Head of caudate nucleus (tissue), 42 donors: Measurements from ENCODE around the gene RPL39L.
"Not testable (repeated sequence)": the region's sequence is repeated elsewhere in the genome, so short reads cannot be mapped to it uniquely, and the experiment has no call there.

ENCODE experiments used
- DNase-seq, 42 donors: peaks; one replicate each; pipeline versions ENCODE4 v3.0.0 to v3.0.0-alpha.2; 2020 to 2021; ENCODE audit warnings: mixed read lengths in 7 of 42
- intact Hi-C: fragments of 100-400 bp; cut with DNase I; formaldehyde crosslinking; loops from one replicate; pipeline ENCODE4 v1.15.0; 2022

The RPL39L gene

DNA sequence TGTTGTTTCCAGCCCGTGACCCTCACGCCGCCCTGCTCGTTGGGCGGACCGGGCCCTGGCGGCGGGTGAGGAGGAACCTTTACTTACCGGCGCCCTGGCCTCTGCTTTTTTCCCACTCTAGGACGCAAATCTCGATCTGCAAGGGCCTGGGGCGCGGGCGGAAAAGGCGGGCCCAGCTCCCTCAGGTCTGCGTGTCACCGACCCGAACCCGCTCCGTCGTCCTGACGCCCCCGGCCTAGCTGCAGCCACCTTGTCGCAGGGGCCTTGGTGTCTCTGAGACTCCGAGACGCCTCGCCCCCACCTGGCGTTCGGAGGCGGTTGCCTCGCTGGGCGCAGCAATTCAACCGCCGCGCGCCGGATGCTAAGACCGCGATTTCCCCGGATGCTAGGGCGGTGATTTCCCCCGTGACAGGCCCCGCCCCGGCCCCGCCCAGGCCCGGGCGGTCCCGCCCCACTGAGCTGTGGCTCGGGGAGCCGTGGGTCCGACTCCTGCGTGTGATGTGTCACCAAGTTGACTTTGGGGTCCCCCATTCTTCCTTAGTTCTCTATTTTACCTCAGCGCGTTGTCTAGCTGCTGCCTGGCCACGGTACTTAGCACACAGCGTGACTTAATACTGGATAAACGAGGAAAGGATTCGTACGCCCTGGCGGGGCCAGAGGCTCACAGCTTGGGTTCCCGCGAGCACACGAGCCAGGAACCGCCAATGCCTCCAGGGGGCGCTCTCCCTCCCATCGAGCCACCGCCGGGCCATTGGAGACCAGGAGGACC is at the start of gene RPL39L:
Gene RPL39L, minus strand, starts transcription at position 371 of the 769 bp plus-strand sequence. CDS start 18,196 bp downstream, outside the sequence.
- peak; percentile 60 to 91 (median 80) for DNase-seq
- intact Hi-C loops = no loop called here

DNA sequence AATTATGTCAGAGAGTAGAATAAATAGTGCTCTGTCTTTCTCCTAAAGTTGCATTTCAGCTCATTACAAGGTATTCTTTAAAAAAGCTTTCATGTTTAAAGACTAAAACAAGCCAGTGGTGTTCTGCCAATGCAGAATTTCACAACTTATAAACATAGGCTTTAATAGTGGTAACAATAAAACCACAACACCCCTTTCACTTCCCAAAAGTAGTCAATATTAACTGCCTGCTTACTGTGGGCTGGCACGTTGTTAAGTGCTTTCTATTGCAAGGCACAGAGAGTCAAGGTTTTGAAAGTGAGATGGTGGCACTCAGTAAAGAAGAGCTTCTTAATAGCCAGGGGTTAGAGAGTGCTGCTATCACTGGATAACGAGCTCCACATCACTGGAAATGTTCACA is 49.6 kb upstream of the RPL39L start:
- intact Hi-C loops = no loop called here

DNA sequence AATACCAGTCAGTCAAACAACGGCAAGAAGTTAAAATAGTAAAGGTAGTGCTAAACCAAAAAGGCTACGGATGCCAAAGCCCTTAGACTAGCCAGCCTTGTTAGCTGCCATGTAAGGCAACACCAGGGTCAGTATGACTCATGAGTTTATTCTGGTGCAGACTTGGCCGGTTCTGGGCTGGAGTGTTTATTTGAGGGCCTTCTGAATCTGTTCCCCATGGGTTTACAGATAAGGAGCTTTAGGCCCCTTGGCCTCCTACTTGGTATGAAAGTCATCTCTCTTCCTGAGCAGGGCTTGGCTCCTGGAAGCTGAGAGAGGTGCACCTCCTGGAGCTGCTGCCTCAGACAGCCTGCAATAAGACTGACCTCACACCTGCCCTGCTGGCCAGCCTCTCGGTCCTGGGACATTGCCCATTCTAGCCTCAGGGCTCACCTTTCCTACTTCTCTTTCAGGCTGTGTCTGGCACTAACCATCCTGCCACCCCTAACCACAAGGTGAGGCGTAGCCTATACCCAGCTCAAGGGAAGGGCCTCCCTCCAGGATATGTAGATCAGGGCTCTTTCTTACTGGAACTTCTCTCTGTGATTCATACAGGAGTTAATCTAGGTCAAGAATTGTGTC is 47.6 kb upstream of the RPL39L start:
- DNase-seq = peak in 1 of 42 donors; percentile 4
- intact Hi-C loops = no loop called here

More for the DNA sequence above, 49.6 kb upstream of the RPL39L start:
- no peak for DNase-seq

DNA sequence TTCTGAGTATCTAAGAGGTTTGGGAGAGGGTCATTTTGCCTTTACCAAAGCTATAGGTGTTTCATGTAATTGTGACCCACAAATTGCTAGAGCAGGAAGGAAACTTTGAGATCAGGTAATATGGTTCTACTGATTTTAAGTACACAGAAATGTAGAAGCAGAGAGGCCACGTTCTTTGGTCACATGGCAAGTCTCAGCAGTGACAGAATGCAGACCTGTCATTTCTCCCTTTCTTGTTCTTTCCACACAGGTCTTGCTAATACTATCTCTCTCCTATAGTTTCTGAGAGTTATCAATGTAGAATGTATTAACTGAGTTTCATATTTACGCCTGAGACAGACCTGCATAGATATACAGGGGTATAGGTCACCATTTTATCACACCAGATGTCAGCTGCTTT is 47.1 kb upstream of the RPL39L start:
- no peak for DNase-seq
- intact Hi-C loops = no loop called here

DNA sequence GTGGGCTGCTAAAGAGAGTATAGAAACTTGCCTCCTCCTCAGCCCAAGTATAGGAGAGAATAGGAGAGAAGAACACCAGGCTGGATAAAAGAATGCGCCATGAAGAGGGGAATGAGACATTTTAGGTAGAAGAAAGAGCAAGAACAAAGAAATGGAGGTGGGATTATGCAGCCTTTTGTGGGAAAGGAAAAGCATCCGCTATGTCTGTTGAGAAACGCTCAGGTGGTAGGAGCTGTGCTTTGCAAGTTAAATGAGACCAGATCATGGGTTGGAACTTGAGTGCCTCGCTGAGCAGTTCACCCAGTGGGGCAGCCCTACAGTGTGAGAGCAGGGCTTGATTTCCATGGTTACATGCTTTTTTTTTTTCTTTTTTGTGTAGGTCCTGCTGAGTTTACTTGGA is 46.5 kb upstream of the RPL39L start:
- intact Hi-C loops = no loop called here
- no peak for DNase-seq

DNA sequence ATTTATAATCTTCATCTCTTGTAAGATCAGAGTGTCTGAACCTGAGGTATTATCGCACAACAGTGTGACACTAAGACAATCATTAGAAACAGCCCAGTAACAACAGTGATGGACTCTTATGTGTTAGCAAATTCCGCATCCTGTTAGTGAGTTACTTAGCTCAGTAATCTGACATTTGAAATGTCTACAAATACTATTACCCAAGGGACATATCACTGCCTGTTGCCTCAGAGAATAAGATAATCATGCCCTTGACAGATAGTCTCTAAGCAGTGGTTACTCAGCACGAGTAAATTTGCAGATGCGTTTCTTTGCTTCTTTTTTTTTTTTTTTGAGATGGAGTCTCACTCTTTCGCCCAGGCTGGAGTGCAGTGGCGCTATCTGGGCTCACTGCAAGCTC is 44.6 kb upstream of the RPL39L start:
- intact Hi-C loops = no loop called here
- no peak for DNase-seq

DNA sequence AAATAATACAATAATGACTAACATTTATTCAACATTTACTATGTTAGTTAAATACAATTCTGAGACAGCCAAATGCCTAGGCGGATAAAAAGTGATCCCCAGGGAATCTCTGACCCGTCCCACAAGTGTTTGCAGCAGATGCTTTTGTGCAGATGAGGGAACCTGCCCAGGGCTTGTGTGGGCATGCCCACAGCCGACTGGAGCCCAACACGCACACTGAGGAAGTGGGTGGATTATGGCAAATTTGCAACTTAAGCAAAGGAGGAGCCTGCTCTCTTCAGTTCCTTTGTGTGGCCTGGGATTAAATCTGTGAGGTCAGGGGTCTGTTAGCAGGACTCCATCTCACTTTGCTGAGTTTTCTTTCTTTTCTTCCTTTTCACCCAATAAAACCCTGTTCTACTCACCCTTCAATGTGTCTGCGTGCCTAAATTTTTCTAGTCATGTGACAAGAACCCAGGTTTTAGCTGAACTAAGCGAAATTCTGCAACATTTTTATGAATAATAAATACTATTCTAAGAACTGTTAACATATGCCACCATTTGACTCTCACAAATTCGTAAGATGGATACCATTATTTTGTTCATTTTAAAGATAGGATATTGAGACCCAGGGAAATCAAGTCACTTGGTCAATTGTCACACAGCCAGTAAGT is 44.0 kb upstream of the RPL39L start:
- DNase-seq = no peak
- intact Hi-C loops = no loop called here

DNA sequence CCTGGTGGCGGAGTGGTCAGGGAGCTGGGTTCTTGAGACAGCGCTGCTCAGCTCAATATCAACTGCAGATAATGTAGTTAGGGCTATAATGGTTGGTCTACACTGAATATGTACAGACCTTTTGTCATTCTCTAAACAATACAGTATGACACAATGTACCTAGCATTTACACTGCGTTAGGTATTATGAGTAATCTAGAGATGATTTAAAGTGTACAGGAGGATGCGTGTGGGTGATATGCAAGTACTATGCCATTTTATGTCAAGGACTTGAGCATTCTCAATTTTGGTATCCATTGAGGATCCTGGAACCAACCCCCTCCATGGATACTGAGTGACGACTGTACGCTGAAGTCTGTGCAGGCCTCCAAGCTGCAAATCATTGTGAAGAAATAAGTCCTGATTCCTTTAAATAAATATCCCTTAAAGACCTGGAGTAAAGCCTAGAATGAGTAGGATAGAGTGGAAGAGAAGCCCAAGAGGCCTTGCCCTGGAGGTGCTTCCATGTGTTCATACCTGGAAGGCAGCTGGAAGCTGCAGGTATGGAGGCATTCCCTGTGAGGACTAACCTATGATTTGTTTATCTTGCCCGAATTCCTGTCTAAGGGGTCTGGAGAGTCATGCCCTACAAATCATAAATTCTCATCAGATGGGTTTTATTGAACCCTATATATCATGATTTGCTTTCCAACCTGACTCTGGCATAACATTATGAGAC is 42.3 kb upstream of the RPL39L start:
- intact Hi-C loops = no loop called here
- DNase-seq = no peak

DNA sequence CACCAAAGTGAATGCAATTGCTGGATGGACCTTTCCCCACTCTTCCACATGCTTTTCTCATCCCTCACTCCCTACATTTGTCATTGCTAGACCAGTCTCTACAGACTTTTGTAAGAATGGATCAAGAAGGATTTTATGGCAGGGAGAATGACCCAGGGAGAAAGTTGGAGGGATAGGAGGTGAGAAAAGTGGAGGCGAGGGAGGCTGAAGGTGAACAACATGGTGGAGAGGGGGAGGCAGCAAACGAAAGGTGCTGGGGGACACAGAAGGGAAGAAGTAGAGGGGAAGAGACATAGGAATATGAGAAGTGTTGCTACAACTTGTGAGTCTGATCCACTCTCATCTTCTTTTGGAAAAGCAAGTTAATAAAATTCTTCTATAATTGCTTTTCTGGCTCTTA is 33.6 kb upstream of the RPL39L start:
- no peak for DNase-seq
- intact Hi-C loops = no loop called here

DNA sequence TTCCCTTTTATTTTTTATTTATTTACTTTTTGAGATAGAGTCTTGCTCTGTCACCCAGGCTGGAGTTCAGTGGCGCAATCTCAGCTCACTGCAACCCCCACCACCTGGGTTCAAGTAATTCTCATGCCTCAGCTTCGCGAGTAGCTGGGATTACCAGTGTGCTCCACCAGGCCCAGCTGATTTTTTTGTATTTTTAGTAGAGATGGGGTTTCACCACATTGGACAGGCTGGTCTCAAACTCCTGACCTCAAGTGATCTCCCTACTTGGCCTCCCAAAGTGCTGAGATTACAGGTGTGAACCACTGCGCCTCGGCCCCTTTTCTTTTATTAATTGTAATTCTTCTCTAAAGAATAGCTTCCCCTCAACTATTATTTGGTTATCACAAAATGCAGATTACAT is 31.6 kb upstream of the RPL39L start:
- intact Hi-C loops = not testable (repeated sequence)

DNA sequence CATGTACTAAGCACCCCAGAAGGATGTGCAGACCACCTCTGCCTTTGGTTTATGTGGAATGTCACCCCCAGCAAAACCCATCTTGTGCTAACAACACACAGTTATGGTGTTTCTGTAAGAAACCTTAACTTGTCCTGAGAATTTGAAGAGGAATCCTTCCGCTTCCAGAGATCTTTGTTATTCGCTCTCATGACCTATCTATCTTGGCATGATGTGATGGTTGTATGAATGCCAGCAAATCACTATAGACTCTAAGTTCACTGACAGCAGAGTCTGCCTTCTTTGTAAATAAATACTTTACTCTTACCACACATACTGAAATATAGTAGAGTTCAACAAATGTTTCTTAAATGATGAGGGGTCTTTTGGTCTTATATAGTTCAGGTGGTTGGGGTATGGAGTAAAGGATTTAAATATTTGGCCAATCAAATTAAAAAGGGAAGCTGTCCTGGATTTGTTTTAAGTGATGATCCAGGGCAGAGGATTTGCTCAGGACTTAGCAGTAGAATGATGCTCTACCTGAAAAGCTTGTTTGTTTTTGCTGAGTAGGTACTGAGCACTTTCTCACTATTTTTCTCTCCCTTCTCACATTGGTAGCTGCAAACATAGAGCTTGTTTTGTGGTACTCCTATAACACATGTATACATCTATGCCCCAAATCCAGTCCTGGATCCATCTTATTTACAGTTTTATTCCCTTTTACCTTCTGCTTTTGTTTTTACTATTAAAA is 30.1 kb upstream of the RPL39L start:
- no peak for DNase-seq
- intact Hi-C loops = no loop called here

More for the DNA sequence above, 31.6 kb upstream of the RPL39L start:
- not testable (repeated sequence) for DNase-seq

DNA sequence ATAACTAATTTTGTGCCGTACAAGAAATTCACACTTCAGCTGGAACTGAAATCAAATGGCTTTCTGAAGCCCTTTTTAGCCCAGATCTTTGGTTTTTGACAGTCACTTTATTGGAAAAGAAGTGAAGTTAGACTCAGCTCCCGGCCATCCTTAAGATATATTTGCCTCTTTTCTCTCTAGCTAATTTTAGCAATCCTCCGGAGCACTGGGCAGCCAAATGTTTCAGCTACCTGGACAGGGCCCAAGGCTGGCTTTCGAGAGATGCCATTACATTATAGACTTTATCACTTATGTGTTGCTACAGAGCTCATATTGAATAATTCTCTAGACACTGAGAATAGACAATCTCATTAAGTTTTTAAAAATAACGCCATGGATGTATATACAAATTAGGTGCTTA is 28.5 kb upstream of the RPL39L start:
- DNase-seq = no peak
- intact Hi-C loops = no loop called here

DNA sequence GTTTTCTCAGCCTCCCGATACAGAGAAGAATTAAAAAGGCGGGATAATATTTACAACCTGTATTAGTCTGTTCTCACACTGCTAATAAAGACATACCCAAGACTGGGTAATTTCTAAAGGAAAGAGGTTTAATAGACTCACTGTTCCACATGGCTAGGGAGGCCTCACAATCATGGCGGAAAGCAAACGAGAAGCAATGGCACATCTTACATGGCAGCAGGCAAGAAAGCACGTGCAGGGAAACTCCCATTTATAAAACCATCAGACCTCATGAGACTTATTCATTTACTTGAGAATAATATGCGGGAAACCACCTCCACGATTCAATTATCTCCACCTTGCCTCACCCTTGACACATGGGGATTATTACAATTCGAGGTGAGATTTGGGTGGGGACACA is 27.5 kb upstream of the RPL39L start:
- intact Hi-C loops = no loop called here
- no peak for DNase-seq

DNA sequence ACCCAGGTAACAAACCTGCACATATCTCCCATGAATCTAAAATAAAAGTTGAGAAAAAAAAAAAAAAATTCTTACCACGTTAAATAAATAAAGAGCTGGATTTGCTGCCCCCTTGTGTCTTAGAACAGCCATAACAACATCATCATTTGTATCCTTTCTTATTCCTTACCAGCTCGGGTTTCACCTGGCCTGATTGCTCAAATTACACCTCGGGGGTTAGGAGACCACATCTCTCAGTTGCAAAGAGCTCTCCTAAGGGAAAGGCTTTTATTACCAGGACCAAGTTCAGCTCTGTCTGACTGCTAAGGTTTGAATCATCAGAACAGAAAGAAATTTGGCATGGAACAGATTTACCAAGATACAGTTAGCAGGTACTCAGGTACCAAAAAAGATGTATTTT is 25.8 kb upstream of the RPL39L start:
- intact Hi-C loops = no loop called here
- DNase-seq = peak in 16 of 42 donors; percentile 13 to 66 (median 30)

DNA sequence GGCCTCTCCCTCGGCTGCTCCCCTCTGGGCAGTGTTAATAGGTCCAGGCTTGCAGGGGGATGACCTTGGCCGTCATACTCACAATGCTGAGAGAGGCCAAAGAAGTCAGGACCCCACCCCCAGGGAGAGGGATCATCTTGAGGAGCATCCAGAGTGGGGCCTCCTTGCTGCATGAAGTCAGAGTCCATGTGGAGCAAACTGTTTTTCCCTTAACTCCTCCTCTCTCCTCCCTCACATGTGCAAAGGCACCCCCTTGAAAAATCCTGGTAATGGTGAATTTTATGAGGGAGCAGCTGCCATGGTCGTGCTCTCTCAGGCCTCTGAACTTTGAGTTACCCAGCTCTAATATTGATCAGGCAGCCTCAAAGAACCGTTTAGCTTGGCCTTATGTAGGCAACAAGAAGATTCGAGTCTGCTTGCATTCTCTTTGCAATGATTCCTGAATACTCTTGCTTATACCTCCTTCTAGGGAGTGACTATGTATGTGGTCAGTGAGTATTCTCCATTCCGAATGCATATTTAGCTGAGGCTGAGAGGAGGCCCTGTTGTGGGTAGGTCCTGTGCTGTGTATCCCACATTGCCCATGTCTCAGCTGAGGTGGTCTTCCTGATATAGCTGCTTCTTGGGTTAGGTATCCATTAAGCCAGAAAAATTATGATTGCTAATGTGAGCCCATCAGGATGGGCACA is 23.1 kb upstream of the RPL39L start:
- intact Hi-C loops = loop anchor here (5.0 kb wide), 1 partner anchor 310 kb away; no protein-coding TSS in a partner anchor
- DNase-seq = no peak

DNA sequence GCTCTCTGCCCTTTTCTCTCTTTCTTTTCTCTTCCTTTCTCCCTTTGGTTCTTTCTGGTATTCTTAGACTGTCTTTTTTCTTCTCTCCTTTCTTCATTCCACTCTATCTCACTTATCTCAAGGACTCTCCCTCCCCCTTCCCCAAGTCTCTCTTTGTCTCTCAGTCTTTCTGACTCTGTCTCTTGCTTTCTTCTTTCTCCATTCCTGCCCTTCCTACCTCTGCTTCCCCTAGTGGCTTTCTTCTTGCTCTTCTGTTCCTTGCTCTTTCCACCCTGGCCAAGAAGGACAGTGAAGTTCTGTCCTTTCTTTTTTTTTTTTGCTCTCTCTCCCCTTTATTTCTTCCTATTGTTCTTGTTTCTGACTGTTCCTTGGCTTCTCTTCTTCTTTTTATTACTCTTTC is 22.3 kb upstream of the RPL39L start:
- DNase-seq = no peak
- intact Hi-C loops = loop anchor here (5.0 kb wide), 1 partner anchor 309 kb away; no protein-coding TSS in a partner anchor

DNA sequence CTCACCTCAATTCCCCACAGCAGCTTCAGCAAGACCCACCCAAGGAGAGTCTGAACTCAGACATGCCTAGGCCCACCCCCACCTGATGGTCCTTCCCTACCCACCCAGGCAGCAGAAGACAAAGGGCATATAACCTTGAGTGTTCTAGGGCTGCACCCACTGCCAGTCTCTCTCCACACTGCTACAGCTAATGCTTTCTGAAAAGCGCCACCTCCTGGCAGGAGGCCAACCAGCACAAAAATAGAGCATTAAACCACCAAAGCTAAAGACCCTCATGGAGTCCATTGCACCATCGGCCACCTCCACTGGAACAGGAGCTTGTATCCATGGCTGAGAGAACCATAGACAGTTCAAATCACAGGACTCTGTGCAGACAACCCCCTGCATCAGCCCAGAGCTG is 11.3 kb upstream of the RPL39L start:
- DNase-seq = peak in 1 of 42 donors; percentile 10
- intact Hi-C loops = no loop called here

DNA sequence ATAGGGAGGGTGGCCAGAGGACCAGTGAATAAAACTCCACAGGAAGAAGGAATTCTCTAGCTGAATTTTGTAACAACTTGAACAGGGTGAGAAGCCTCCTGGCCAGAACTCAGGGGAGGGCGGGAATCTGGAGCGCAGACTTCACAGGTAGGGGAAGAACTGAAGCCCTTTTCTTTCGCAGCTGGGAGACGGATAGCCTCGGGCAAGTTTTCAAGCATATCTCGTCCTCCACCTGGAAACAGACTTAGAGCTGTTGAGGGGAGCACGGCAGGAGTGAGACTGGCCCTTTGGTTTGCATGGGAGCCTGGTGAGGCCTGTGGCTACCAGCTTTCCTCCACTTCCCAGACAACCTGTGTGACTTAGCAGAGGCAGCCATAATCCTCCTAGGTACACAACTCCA is 10.9 kb upstream of the RPL39L start:
- intact Hi-C loops = no loop called here
- no peak for DNase-seq
